Brain pericyte (primary cell): ENCODE data around the gene CA10.

Source experiments
- DNase-seq: peaks from one replicate; pipeline ENCODE4 v3.0.0-alpha.2; 2012; ENCODE audit warnings: low read depth, low spot score

CA10 gene

DNA sequence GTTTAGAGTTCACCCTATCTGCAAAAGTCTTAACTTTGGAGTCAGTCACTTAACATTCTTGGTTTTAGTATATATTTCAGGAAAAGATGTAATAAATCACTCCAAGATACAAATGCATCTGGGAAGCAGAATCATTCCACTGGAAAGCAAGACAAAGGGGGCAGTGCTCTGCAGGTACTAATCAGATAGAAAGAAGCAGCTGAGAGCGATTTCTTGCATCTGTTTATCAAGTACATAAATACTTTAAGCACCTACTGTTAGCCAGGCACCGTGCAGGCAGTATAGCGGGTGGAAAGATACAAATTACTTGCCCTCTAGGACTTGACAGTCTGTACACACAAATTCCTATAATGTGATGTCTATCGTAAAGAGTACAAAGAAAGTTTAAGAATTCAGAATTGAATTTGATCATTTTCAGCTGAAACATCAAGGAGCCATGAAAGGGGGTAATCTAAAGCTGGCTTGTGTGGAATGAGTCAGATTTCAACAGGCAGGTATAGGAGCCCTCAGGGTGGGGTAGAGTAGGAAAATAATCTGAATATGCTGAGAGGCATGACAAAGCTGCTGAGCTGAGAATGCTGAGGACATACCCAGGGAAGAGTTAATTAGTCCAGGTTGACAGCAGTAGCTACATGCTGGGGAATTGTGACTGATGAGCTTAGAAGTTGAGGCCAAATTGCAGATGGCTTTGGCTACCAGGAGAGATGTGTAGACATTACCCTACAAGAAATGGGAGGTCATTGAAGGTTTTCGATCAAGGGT, 110.2 kb downstream of the CA10 start:
- DNase-seq = no peak

DNA sequence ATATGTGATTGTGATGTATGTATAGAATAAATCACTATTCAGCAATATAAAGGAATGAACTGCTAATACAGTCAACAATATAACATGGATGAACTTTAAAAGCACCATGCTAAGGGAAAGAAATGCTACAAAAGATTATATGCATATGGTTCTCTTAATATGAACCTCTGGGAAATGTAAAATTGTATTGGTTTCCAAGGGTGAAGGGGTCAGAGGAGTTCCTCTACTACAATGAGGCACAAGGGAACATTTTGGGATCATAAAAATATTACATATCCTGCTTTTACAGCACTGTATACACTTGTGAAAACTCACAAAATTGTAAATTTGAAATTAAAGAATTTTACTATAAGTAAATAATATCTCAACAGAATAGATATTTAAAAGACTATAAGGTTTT, 111.4 kb downstream of the CA10 start:
- no peak for DNase-seq

DNA sequence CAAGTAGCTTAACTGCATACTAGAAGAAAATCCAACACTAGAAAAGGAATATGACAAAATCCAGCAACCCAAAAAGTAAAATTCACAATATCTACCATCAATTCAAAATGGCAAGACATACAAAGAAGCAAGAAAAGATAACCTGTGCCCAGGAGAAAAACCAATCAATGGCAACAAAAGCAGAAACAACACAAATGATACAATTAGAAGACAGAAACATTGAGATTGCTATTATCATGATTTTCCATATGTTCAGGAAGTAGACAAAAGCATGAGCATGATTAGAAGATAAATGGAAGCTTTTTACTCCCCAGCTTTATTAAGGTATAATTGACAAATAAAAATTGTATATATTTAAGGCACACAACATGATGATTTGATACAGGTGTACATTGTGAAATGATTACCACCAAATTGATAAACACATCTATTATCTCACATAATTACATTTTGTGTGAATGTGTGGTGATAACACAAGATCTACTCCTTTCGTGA, 117.3 kb downstream of the CA10 start:
- DNase-seq = no peak

GRCh38 chr17:52036416-52036815, 122.1 kb downstream of the CA10 start:
- DNase-seq = no peak

DNA sequence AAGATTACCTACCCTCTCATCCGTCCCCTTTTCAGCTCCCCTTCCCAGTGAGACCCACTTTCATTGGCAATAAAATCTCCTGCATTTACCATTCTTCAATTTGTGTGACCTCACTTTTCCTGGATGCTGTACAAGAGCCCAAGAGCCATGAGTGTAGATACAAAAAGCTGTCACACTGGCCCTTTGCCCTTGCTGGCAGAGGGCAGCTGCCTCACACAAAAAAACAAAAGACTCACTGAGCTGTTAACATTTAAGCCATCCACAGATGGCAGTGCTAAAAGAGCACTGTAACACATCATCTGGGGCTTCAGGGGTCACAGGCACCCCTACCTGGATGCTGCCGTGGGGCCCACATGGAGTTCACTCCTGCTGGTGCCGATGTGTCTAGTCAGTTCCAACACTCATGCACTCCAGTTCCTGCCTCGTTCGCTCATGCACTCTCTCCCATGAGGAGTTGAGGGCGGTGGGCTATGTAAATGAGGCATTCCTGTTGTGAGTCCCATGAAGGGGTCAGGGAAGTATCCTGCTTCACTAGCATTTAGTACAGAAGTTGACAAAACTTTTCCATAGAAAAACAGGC, 123.1 kb downstream of the CA10 start:
- no peak for DNase-seq

- DNase-seq = no peak
Measured at GRCh38 chr17:52032454-52032853, 126.1 kb downstream of the CA10 start.

DNA sequence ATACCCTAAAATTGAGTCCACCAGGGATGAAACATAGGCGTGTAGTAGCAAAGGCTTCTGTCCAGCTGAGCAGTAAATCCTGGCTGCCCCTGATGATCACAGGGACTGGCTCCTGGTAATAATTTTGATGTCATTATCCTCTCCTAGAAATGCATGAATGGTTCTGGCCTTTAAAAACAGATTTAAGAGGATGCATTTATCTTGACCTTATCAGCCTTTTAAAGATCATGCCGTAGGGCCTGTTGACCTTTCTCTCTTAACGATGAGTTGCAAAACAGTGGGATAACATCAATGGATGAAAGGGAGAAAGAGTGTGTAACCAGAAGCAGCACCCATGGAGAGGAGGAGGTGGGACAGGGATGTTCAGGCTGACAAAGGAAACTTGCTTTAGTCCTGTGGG, 128.5 kb downstream of the CA10 start:
- no peak for DNase-seq

DNA sequence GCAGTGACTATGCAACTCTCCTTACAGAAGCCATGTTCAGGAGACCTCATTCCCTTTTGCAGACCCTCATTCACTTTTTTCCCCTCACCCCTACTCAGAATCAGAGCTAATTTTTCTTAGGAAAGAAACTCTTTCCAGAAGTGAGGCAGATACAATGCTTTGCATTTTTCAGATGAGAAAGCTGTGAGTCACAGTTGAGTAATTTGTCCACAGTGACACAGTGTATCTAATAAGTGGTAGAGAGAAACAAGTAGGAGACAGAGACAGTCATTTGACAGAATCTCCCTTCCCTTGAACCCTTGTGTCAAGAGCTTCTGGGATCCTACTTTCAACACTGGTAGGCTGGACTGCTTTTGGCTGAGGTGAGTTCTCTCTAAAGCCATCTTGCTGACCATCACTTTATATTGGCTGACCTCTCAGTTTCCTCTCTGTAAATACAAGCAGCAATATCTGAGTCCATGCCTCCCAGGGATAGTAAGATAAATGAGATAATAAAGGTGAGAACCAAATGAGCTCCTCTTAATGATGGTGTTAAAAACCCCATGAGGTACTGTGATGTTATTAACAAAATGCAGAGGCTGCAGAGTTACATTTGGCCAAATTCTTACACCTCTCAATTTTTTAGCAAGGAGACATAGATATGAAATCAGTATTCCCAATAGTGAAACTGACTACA, 130.8 kb downstream of the CA10 start:
- no peak for DNase-seq

GRCh38 chr17:52027081-52027480, 131.4 kb downstream of the CA10 start:
- DNase-seq = no peak

- DNase-seq = no peak
Measured at GRCh38 chr17:52026075-52026474, 132.4 kb downstream of the CA10 start.

GRCh38 chr17:52025236-52025635, 133.3 kb downstream of the CA10 start:
- DNase-seq = no peak

DNA sequence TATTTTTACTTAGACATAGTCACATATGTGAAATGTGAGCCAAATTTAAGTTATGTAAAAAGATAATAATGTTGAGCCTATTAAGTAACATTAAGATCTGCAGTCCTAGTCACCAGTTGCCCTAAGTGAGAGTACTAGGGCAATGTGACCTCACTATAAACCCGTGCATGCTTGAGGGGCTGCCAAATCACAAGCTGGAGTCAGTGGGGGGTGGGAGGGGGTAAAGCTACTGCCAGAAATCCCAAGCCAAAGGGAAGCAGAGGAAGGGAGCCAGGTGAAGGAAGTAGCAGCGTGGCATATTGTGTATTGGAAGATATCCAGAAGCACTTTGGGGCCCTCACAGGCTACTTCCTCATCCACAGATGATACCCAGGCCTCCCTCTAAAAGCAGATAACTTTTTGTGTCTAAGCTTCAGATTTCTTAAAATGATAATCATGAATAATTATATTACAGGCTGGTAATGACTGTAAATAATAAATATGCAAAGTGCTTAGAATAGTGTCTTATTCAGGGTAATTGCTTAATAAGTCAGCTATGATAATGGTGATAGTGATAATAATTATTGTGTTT, 134.1 kb downstream of the CA10 start:
- no peak for DNase-seq

DNA sequence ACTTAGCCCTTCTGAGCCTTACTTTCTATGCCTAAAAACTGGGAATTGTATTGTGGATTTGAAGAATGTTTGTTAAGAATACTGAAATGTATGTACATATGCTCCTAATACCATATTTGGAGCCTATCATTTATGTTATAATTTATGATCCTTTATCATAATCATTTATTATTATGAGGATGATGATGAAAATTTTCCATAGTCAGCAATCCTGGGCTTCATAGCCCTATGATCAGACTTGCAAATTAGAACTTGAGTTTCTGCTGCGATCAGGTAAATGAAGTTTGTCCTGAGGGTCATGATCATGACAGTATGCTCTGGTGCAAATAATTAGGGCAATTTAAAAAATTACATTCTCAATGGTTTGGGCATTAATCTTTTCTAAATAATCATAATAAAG, 147.4 kb downstream of the CA10 start:
- no peak for DNase-seq

GRCh38 chr17:51999654-52000053, 158.9 kb downstream of the CA10 start:
- DNase-seq = no peak

- no peak for DNase-seq
Measured at GRCh38 chr17:51997723-51998122, 160.8 kb downstream of the CA10 start.

GRCh38 chr17:51995797-51996403, 162.6 kb downstream of the CA10 start:
- no peak for DNase-seq

GRCh38 chr17:51992864-51993416, 165.6 kb downstream of the CA10 start:
- DNase-seq = no peak

- no peak for DNase-seq
Measured at GRCh38 chr17:51971121-51971520, 187.4 kb downstream of the CA10 start.

- DNase-seq = no peak
Measured at GRCh38 chr17:51961689-51962088, 196.8 kb downstream of the CA10 start.

GRCh38 chr17:51957786-51958185, 200.7 kb downstream of the CA10 start:
- DNase-seq = no peak

GRCh38 chr17:51955245-51955644, 203.3 kb downstream of the CA10 start:
- no peak for DNase-seq
